Gastrocnemius medialis (tissue), 4 donors: ENCODE data around the gene PHKA2.
A peak's percentile ranks its signal among the peaks of the same experiment; 100 is the strongest.

Source experiments
- CTCF ChIP-seq, 5 experiments: fragments of 450-650 bp in 3 of 5; fragments of 200-600 bp in 2 of 5; sonication (generic) in 2 of 5; IDR thresholded peaks in 4 of 5; conservative IDR thresholded peaks in 1 of 5; 1 replicate in 4 of 5; 2 replicates in 1 of 5; pipeline ENCODE4 v1.5.1; 2016 to 2019; ENCODE audit warnings: antibody characterized with exemption in 5 of 5, mild to moderate bottlenecking in 3 of 5, moderate library complexity in 3 of 5
- POLR2A ChIP-seq, 2 donors: fragments of 450-650 bp; IDR thresholded peaks; one replicate each; pipeline ENCODE4 v1.6.1; 2017; ENCODE audit warnings: antibody characterized with exemption in 2 of 2, mild to moderate bottlenecking in 2 of 2, moderate library complexity in 2 of 2

- TF ChIP-seq CTCF (IDR thresholded peaks at IDR 0.05 in 4 of 5, conservative IDR thresholded peaks at IDR 0.05 in 1 of 5) (peak; percentile 64 to 79 (median 70)), POLR2A (IDR thresholded peaks at IDR 0.05) (no peak)
These were observed 88.5 kb downstream of the PHKA2 start for GRCh38 chrX:18895189-18895951.
